ENCODE data around the gene KRTAP6-3.

KRTAP6-3 gene, protein sequence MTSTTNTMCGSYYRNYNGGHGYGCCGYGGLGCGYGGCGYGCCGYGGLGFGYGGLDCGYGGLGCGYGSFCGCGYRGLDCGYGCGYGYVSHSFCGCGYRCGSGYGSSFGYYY

DNA sequence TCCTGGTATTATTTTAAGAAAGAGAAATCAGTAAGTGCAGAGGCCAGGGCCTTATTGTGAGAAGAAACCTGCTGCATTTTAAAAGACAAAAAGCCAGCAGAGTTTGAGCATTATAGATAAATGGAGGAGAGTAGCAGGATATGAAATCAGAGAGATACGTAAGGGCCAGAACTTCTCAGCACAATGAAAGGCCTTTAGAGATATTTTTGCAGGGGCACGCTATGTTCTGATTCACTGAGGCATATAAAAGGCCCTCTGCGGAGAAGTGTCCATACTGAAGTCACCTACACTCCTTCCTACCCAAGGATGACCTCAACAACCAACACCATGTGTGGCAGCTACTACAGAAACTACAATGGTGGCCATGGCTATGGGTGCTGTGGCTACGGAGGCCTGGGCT lies at the start of gene KRTAP6-3:
Gene KRTAP6-3, plus strand, starts transcription at position 301 of the 400 bp plus-strand sequence. Its CDS starts 6 bp downstream, at position 307.
- Histone ChIP-seq H3K79me2 (ENCODE audit: insufficient read depth, low read depth) (no peaks in the 10 kb centered on the region), H4K20me1 (ENCODE audit: insufficient read depth) (no peaks in the 10 kb centered on the region), H3K4me1 (ENCODE audit: low read depth, poor library complexity, severe bottlenecking) (no peaks in the 10 kb centered on the region), H3K9ac (no peak within 1 kb of the TSS), H3K4me2 (no peak within 1 kb of the TSS), H3K27ac (no peak within 1 kb of the TSS), H3K36me3 (ENCODE audit: insufficient read depth) (no peaks in the 10 kb centered on the region), H3K4me3 (IDR thresholded peaks at IDR 0.05; ENCODE audit: insufficient read depth, low read depth, low read length) (no peak within 1 kb of the TSS), H3K27me3 (ENCODE audit: insufficient read depth, low read depth) (no peaks in the 10 kb centered on the region), H2AFZ (ENCODE audit: low read depth) (no peak within 1 kb of the TSS)
- TF ChIP-seq, protein P1, sequence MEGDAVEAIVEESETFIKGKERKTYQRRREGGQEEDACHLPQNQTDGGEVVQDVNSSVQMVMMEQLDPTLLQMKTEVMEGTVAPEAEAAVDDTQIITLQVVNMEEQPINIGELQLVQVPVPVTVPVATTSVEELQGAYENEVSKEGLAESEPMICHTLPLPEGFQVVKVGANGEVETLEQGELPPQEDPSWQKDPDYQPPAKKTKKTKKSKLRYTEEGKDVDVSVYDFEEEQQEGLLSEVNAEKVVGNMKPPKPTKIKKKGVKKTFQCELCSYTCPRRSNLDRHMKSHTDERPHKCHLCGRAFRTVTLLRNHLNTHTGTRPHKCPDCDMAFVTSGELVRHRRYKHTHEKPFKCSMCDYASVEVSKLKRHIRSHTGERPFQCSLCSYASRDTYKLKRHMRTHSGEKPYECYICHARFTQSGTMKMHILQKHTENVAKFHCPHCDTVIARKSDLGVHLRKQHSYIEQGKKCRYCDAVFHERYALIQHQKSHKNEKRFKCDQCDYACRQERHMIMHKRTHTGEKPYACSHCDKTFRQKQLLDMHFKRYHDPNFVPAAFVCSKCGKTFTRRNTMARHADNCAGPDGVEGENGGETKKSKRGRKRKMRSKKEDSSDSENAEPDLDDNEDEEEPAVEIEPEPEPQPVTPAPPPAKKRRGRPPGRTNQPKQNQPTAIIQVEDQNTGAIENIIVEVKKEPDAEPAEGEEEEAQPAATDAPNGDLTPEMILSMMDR (conservative IDR thresholded peaks at IDR 0.05; ENCODE audit: low read depth, low read length) = no peak

DNA sequence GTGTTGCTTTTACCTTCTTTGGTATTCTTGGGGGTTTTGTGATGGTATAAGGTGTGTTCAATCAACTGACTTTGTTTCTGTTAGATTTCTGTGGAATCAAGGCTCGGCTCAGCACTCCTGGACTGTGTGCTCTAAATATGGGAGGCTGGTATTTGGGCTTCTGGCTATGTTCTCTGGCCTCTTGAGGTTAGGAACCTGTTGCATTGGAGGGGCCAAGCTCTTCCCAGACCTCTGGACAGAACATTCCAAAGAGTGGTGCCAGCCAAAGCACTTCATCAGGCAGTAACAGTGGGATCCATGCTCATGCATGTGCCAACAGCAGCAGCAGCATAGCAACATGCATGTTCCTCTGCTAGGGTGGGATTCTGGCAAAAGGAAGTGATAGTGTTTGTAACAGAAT lies 39.5 kb upstream of the KRTAP6-3 start:
- no peak overlapping the region for H2AFZ ChIP-seq (ENCODE audit: low read depth)
- no peak overlapping the region for H3K9ac ChIP-seq
- H3K27ac ChIP-seq = no peak overlapping the region
- H3K27me3 ChIP-seq (ENCODE audit: insufficient read depth, low read depth) = no peaks in the 10 kb centered on the region
- H3K36me3 ChIP-seq (ENCODE audit: insufficient read depth) = no peaks in the 10 kb centered on the region
- no peaks in the 10 kb centered on the region for H3K4me1 ChIP-seq (ENCODE audit: low read depth, poor library complexity, severe bottlenecking)
- TF ChIP-seq, protein P1 (conservative IDR thresholded peaks at IDR 0.05; ENCODE audit: low read depth, low read length) = no peak
- H4K20me1 ChIP-seq (ENCODE audit: insufficient read depth) = no peaks in the 10 kb centered on the region
- H3K79me2 ChIP-seq (ENCODE audit: insufficient read depth, low read depth) = no peaks in the 10 kb centered on the region
- no peak overlapping the region for H3K4me3 ChIP-seq (IDR thresholded peaks at IDR 0.05; ENCODE audit: insufficient read depth, low read depth, low read length)
- H3K4me2 ChIP-seq = no peak overlapping the region

DNA sequence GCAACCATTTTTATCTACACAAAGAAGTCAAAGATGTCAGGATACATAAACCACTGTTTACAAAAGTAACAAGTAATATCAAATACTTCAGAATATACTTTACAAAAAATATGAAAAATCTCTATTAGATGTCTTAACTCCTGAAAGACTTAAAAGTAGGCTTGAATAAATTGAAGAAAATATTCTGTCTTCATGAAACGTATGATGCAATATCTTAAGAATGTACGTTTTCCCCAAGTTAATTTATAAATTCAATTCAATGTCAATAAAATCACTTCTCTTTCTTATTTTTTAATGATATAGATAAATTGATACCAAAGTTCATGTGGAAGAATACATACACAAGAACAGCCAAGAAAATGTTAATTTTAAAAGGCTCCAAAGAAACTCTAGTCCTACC lies 37.1 kb upstream of the KRTAP6-3 start:
- Histone ChIP-seq H3K9ac (no peak overlapping the region), H2AFZ (ENCODE audit: low read depth) (no peak overlapping the region)
- TF ChIP-seq, protein P1 (conservative IDR thresholded peaks at IDR 0.05; ENCODE audit: low read depth, low read length) = no peak

DNA sequence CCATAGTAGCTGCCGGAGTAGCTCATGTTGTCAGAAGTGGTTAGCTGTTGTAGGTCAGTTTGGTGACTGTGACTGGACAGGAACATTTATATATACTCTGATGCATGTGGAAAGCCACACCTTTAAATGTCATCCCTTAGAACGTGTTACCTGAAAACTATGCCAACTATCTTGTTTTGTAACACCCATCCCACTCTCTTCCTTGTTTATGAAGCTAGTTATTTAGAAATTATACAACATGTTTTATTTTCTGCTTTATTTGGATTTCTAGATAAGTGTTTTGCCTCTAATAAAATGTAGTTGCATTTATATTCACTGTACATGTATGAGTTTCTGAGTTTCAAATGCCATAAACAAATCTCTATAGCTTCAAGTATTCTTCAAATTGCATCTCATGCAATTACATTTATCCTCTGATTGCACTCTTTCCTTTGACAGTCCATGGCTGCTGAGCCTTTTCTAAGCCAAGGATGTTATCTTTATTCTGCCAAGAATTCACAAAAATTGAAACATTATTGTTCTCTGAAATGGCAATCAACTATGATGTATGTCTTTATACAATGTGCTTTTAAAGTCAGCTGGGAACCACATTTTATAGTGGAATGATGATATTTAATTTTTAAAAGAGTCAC lies 30.9 kb upstream of the KRTAP6-3 start, which contains the start of gene KRTAP19-7:
Gene KRTAP19-7, minus strand, starts transcription at position 51 of the 632 bp plus-strand sequence. Its CDS starts 25 bp downstream, at position 26.
- Histone ChIP-seq H3K4me1 (ENCODE audit: low read depth, poor library complexity, severe bottlenecking) (no peaks in the 10 kb centered on the region), H3K9ac (no peak within 1 kb of the TSS), H3K79me2 (ENCODE audit: insufficient read depth, low read depth) (no peaks in the 10 kb centered on the region), H3K36me3 (ENCODE audit: insufficient read depth) (no peaks in the 10 kb centered on the region), H2AFZ (ENCODE audit: low read depth) (no peak within 1 kb of the TSS), H4K20me1 (ENCODE audit: insufficient read depth) (no peaks in the 10 kb centered on the region), H3K27me3 (ENCODE audit: insufficient read depth, low read depth) (no peaks in the 10 kb centered on the region), H3K27ac (no peak within 1 kb of the TSS), H3K4me2 (no peak within 1 kb of the TSS), H3K4me3 (IDR thresholded peaks at IDR 0.05; ENCODE audit: insufficient read depth, low read depth, low read length) (no peak within 1 kb of the TSS)
- TF ChIP-seq, protein P1 (conservative IDR thresholded peaks at IDR 0.05; ENCODE audit: low read depth, low read length) = no peak

More for the DNA sequence above, 37.1 kb upstream of the KRTAP6-3 start:
- Histone ChIP-seq H3K4me2 (no peak overlapping the region), H3K4me1 (ENCODE audit: low read depth, poor library complexity, severe bottlenecking) (no peaks in the 10 kb centered on the region), H3K36me3 (ENCODE audit: insufficient read depth) (no peaks in the 10 kb centered on the region), H3K27ac (no peak overlapping the region), H3K79me2 (ENCODE audit: insufficient read depth, low read depth) (no peaks in the 10 kb centered on the region), H3K4me3 (IDR thresholded peaks at IDR 0.05; ENCODE audit: insufficient read depth, low read depth, low read length) (no peak overlapping the region), H4K20me1 (ENCODE audit: insufficient read depth) (no peaks in the 10 kb centered on the region), H3K27me3 (ENCODE audit: insufficient read depth, low read depth) (no peaks in the 10 kb centered on the region)

All from KMS-11 (cell line).